Measurements from ENCODE around the gene STK25.

The STK25 gene

DNA sequence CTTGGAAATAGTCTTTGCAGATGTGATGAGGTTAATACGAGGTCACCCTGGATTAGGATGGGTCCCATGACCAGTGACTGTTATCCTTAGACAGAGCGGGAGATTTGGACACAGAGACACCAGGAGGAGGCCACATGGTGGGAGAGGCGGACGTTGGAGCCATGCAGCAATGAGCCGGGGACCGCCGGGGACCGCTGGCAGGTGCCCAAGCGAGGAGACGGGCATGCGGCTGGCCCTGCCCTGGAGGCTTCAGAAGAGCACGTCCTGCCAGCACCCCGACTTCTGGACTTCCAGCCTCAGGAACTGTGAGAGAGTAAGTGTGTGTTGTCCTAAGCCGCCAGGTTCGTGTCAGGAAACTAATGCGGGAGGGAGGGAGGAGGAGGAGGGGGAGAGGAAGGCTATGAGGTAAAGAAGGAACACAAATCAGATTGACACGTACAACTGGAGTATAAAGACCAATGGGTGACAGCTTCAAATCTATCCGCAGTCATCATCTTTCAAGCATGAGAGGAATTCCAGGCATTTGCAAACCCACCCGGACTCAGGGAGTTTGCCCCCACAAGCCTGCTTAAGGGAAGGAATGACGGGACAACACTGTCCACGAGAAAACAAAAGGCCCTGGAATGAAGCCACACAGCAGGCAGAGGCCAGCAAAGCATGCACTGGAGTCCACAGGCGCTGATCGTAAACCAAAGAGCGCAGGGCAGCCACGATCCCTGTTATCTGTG, 38.6 kb upstream of the STK25 start:
- H3K27me3 ChIP-seq (ENCODE audit: control insufficient read depth, insufficient read depth, low read length) = peaks cover 49% of the 10 kb centered on the region

DNA sequence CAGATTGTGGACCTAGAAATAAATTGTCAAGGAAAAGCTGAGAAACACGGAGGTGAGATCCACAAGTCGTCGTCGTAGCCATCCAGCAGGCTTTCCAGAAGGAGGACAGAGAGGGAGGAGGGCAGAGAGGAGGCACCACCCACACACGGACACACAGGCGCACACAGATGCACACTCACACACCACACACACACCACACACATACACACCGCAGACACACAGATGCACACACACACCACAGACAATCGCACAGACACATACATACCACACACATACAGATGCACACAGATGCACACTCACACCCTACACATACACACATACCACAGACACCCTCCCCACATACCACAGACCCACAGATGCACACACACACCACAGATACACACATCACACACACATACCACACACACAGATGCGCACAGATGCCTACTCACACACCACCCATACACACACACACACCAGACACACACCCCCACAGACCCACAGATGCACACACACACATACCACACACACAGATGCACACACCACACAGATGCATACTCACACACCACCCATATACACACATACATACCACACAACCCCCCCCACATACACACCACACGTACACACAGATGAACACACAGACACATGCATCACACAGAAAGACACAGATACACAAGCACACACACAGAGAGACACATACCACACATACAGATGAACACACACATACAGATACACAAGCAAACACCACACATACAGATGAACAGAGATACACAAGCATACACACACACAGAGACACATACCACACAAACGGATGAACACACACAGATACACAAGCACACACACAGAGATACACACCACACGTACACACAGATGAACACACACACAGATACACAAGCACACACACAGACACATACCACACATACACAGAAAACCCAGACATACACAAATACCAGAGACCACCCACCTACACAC, 37.4 kb upstream of the STK25 start:
- Histone ChIP-seq H3K9ac (ENCODE audit: low read length) (no peak overlapping the region), H3K36me3 (ENCODE audit: control insufficient read depth, insufficient read depth, low read length) (no peaks in the 10 kb centered on the region), H3K9me3 (ENCODE audit: control insufficient read depth, low read length) (no peaks in the 10 kb centered on the region), H3K4me3 (ENCODE audit: low read length) (no peak overlapping the region), H3K27me3 (ENCODE audit: control insufficient read depth, insufficient read depth, low read length) (peaks cover 48% of the 10 kb centered on the region), H3K4me1 (ENCODE audit: control insufficient read depth, insufficient read depth, low read length) (peaks cover 12% of the 10 kb centered on the region)

More for the DNA sequence above, 38.6 kb upstream of the STK25 start:
- H3K4me3 ChIP-seq (ENCODE audit: low read length) = no peak overlapping the region
- peaks cover 12% of the 10 kb centered on the region for H3K4me1 ChIP-seq (ENCODE audit: control insufficient read depth, insufficient read depth, low read length)
- no peaks in the 10 kb centered on the region for H3K36me3 ChIP-seq (ENCODE audit: control insufficient read depth, insufficient read depth, low read length)
- no peaks in the 10 kb centered on the region for H3K9me3 ChIP-seq (ENCODE audit: control insufficient read depth, low read length)
- no peak overlapping the region for H3K9ac ChIP-seq (ENCODE audit: low read length)

- Histone ChIP-seq H3K9ac (ENCODE audit: low read length) (no peak overlapping the region), H3K4me1 (ENCODE audit: control insufficient read depth, insufficient read depth, low read length) (peaks cover 14% of the 10 kb centered on the region), H3K36me3 (ENCODE audit: control insufficient read depth, insufficient read depth, low read length) (no peaks in the 10 kb centered on the region), H3K4me3 (ENCODE audit: low read length) (no peak overlapping the region), H3K27me3 (ENCODE audit: control insufficient read depth, insufficient read depth, low read length) (peaks cover 48% of the 10 kb centered on the region), H3K9me3 (ENCODE audit: control insufficient read depth, low read length) (no peaks in the 10 kb centered on the region)
Observed at GRCh38 chr2:241545106-241545505, 36.7 kb upstream of the STK25 start.

DNA sequence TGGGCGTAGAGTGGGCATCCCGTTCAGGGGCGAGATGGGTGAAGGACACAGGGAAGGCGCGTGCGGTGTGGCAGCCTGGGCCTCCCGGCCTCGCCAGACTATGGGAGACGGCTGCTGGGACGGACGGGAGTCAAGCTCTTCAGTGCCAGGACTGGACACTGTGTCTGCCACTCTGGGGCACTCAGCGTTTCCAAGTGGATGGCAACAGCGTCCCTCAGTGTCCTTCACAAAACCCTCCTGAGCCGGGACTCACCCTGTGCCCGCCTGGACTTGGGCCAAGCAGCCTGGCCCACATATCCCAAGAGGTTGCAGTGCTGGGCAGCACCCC, 33.9 kb upstream of the STK25 start:
- Histone ChIP-seq H3K9me3 (ENCODE audit: control insufficient read depth, low read length) (no peaks in the 10 kb centered on the region), H3K36me3 (ENCODE audit: control insufficient read depth, insufficient read depth, low read length) (no peaks in the 10 kb centered on the region), H3K4me1 (ENCODE audit: control insufficient read depth, insufficient read depth, low read length) (peaks cover 14% of the 10 kb centered on the region), H3K9ac (ENCODE audit: low read length) (no peak overlapping the region), H3K4me3 (ENCODE audit: low read length) (no peak overlapping the region), H3K27me3 (ENCODE audit: control insufficient read depth, insufficient read depth, low read length) (peaks cover 57% of the 10 kb centered on the region)

DNA sequence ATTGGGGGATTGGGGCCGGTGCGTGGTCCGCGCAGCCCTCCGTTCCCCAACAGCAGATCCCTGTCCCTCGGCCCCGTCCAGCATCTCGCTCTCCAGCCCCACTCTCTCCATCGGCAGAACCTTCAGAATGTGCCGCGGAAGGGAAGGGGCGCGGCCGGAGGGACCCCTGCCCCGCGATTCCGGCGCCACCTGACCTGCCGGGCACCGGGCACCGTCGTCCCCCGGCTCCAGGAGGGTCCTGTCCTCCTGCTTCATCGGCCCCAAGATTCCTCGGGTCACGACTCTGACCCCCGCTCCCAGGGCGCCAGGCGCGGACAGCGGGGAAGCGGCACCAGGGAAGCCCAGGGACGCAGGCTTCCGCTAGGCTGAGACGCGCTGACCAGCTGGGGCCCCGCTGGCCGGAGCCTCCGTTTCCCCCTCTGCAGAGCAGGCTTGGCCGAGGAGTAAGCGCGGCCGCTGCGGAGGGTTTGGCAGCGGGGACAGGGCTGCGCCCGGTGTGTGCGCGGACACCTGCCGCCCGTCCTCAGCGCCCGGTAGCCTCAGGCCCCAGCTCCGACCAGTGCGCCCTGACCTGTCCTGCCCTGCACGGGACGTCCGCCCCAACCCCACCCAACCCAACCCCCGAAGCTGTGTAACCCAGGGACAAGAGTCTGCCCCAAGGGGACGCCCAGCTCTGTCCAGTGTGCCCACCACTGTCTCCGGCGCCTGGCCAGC, 33.3 kb upstream of the STK25 start:
- Histone ChIP-seq H3K36me3 (ENCODE audit: control insufficient read depth, insufficient read depth, low read length) (no peaks in the 10 kb centered on the region), H3K4me3 (ENCODE audit: low read length) (no peak overlapping the region), H3K9me3 (ENCODE audit: control insufficient read depth, low read length) (no peaks in the 10 kb centered on the region), H3K4me1 (ENCODE audit: control insufficient read depth, insufficient read depth, low read length) (peaks cover 14% of the 10 kb centered on the region), H3K9ac (ENCODE audit: low read length) (no peak overlapping the region), H3K27me3 (ENCODE audit: control insufficient read depth, insufficient read depth, low read length) (peaks cover 53% of the 10 kb centered on the region)

GRCh38 chr2:241540771-241541561, 32.6 kb upstream of the STK25 start:
- Histone ChIP-seq H3K27me3 (ENCODE audit: control insufficient read depth, insufficient read depth, low read length) (peaks cover 56% of the 10 kb centered on the region), H3K9me3 (ENCODE audit: control insufficient read depth, low read length) (no peaks in the 10 kb centered on the region), H3K9ac (ENCODE audit: low read length) (no peak overlapping the region), H3K4me3 (ENCODE audit: low read length) (no peak overlapping the region), H3K4me1 (ENCODE audit: control insufficient read depth, insufficient read depth, low read length) (peaks cover 14% of the 10 kb centered on the region), H3K36me3 (ENCODE audit: control insufficient read depth, insufficient read depth, low read length) (no peaks in the 10 kb centered on the region)

GRCh38 chr2:241540401-241540770, 32.0 kb upstream of the STK25 start:
- H3K4me3 ChIP-seq (ENCODE audit: low read length) = no peak overlapping the region
- no peak overlapping the region for H3K9ac ChIP-seq (ENCODE audit: low read length)
- no peaks in the 10 kb centered on the region for H3K36me3 ChIP-seq (ENCODE audit: control insufficient read depth, insufficient read depth, low read length)
- H3K9me3 ChIP-seq (ENCODE audit: control insufficient read depth, low read length) = no peaks in the 10 kb centered on the region
- peaks cover 52% of the 10 kb centered on the region for H3K27me3 ChIP-seq (ENCODE audit: control insufficient read depth, insufficient read depth, low read length)
- H3K4me1 ChIP-seq (ENCODE audit: control insufficient read depth, insufficient read depth, low read length) = peaks cover 14% of the 10 kb centered on the region

DNA sequence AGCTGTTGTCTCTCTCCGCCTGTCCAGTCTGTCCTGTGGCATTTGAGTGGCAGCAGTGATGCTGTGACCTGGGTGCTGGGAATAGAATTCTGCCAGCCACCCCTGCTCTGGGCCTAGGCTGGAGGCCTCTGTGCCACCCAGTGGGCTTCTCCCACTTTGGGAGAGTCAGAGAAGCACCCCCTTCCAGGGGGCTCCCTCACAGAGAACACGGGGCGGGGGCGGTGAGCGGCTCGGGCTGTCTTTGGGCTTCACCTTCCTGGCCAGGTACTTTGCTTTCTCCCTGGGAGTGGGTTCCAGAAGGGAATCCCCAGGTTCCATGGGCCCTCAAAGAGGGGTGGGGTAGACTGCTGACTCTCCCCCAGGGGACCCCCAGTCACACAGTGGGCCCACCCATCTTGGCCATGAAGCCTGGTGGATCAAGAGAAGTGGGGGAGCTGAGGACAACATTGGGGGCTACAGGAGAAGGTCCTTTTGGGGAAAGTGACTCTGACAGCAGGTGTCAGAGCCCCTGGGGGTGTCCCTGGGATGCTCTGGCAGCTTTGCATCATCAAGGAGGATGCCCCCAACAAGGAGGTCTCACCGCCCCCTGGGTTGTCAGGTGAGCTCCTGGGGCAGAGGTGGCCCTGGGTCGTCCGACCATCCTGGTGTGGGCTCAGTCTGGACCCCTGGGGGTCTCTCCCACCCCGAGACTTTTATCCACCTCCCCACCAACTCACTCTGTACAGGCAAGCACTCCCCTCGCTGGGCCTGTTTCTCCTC, 31.4 kb upstream of the STK25 start:
- Histone ChIP-seq H3K9me3 (ENCODE audit: control insufficient read depth, low read length) (no peaks in the 10 kb centered on the region), H3K4me1 (ENCODE audit: control insufficient read depth, insufficient read depth, low read length) (peaks cover 14% of the 10 kb centered on the region), H3K36me3 (ENCODE audit: control insufficient read depth, insufficient read depth, low read length) (no peaks in the 10 kb centered on the region), H3K9ac (ENCODE audit: low read length) (no peak overlapping the region), H3K4me3 (ENCODE audit: low read length) (no peak overlapping the region), H3K27me3 (ENCODE audit: control insufficient read depth, insufficient read depth, low read length) (peaks cover 55% of the 10 kb centered on the region)

GRCh38 chr2:241538838-241539615, 30.6 kb upstream of the STK25 start:
- H3K27me3 ChIP-seq (ENCODE audit: control insufficient read depth, insufficient read depth, low read length) = peaks cover 61% of the 10 kb centered on the region
- H3K9me3 ChIP-seq (ENCODE audit: control insufficient read depth, low read length) = no peaks in the 10 kb centered on the region
- H3K4me1 ChIP-seq (ENCODE audit: control insufficient read depth, insufficient read depth, low read length) = peaks cover 14% of the 10 kb centered on the region
- H3K9ac ChIP-seq (ENCODE audit: low read length) = no peak overlapping the region
- no peak overlapping the region for H3K4me3 ChIP-seq (ENCODE audit: low read length)
- no peaks in the 10 kb centered on the region for H3K36me3 ChIP-seq (ENCODE audit: control insufficient read depth, insufficient read depth, low read length)

DNA sequence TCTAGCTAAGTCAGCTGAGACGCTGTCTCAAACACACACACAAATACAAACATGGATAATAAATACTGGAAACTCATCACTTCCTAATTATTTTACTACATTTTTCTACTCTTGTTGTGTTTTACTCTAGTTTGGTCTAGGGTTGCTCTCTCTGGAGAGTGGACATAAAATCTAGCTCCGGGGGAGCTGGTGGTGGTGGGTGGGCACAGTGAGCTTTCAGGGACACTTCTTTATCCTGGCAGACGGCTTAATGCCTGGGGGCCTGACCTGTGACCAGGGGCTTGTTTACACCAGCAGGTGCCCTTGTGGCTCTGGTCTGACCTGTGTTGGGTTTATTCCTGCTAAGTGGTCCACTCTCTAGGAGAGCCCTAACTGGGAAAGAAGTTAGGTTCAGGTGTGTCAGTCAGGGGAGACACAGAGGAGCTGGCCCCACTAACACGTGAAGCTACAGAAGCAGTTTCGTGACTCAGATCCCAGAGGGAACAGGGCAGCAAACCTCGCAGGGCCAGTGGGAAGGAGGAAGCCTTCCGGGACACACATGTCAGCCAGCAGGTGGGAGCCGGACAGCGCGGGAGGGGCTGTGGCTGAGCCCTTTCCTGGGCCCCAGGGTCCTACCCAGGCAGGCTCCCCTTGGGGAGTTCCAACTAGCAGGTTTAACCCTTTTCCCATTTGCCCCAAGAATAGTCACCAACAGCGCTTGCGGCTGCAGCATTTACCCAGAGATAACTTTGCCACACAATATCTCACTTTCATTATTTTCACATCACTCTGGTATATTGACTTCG, 27.7 kb upstream of the STK25 start:
- Histone ChIP-seq H3K9ac (ENCODE audit: low read length) (no peak overlapping the region), H3K27me3 (ENCODE audit: control insufficient read depth, insufficient read depth, low read length) (peaks cover 40% of the 10 kb centered on the region), H3K9me3 (ENCODE audit: control insufficient read depth, low read length) (no peaks in the 10 kb centered on the region), H3K36me3 (ENCODE audit: control insufficient read depth, insufficient read depth, low read length) (no peaks in the 10 kb centered on the region), H3K4me3 (ENCODE audit: low read length) (no peak overlapping the region), H3K4me1 (ENCODE audit: control insufficient read depth, insufficient read depth, low read length) (peaks cover 7% of the 10 kb centered on the region)

Measured in mucosa of stomach (tissue), 1 donor.